Measurements from ENCODE around the gene CTNNB1. TPM values are rescaled to one million over a fixed set of nuclear protein-coding genes. Genes with fewer than 3 reads are reported as not detected.

The CTNNB1 gene
- total RNA-seq, 2 donors from 2014 or later, result 405 to 467 TPM

DNA sequence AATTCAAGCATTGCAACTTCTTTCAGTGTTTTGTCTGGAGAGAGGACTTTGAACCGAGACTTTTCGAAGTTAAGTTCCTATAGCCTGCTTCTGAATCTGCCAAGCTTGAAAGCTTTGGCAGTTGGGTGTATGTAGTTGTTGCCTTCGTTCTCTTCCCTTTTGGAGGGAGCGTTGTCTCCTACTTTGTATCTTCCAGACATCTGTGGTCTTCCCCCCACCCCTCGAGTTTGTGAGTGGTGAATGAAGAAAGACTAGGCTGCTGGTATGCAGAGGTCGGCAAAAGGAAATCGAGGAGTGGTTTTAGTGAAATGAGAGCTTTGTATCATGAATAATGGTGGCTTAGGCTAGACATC lies 1.3 kb downstream of the CTNNB1 start:
- WGBS, result 2% methylated on average over 7 of the region's 7 CpGs
- peak; percentile 33 for DNase-seq (ENCODE audit: low spot score)
- Histone ChIP-seq H3K9me3 (no peaks in the 10 kb centered on the region), H3K27ac (peak overlapping the region; percentile 97 to 99), H3K4me1 (replicated peaks) (no peaks in the 10 kb centered on the region), H3K4me3 (peak overlapping the region; percentile 90 to 96), H3K27me3 (replicated peaks; ENCODE audit: insufficient read depth) (no peaks in the 10 kb centered on the region), H3K36me3 (no peaks in the 10 kb centered on the region)
- no peak for TF ChIP-seq POLR2A (IDR thresholded peaks at IDR 0.05)
- TF ChIP-seq POLR2AphosphoS5 (IDR thresholded peaks at IDR 0.05), result peak; percentile 35
- intact Hi-C loops (cut with DNase I), result loop anchor here (10.0 kb wide), 1 partner anchor 514 kb away; no protein-coding TSS in a partner anchor

DNA sequence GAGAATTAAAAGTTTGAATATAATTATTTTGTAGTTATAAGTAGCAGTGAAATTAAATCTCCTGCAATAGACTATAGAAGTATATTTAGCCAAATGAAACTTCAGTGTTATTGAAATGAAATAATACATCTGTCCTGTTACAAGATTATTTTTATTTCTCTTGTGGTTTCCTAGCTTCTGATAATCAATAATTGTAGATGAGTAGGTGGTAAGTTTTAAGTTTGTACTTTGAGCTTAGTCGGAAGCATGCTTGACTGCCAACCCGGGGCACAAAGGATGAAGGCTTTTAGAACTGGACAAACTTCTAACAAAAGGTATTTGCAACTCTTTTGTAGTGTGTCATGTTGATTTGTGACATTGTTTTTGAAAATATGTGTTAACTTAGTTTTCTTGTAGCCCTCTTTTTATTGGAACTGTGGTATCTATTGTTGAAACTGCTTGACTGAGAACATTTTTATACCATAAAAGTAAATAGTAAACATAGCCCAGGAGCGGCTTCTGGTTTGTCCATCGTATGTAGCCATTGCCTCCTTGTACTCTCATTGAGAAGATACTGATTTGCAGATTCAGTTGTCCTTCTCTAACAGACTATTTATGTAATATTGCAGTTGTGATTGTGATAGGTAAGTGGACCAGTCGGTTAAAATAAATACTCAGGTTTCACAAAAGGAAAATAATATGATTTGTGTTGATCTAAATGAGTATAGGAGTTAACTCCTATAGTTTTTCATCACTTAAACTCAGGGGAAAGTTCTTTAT lies 2.9 kb downstream of the CTNNB1 start:
- intact Hi-C loops (cut with DNase I), result loop anchor here (10.0 kb wide), 1 partner anchor 513 kb away; no protein-coding TSS in a partner anchor
- TF ChIP-seq, protein P1, sequence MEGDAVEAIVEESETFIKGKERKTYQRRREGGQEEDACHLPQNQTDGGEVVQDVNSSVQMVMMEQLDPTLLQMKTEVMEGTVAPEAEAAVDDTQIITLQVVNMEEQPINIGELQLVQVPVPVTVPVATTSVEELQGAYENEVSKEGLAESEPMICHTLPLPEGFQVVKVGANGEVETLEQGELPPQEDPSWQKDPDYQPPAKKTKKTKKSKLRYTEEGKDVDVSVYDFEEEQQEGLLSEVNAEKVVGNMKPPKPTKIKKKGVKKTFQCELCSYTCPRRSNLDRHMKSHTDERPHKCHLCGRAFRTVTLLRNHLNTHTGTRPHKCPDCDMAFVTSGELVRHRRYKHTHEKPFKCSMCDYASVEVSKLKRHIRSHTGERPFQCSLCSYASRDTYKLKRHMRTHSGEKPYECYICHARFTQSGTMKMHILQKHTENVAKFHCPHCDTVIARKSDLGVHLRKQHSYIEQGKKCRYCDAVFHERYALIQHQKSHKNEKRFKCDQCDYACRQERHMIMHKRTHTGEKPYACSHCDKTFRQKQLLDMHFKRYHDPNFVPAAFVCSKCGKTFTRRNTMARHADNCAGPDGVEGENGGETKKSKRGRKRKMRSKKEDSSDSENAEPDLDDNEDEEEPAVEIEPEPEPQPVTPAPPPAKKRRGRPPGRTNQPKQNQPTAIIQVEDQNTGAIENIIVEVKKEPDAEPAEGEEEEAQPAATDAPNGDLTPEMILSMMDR (IDR thresholded peaks at IDR 0.05), result no peak
- TF ChIP-seq POLR2A (IDR thresholded peaks at IDR 0.05) (no peak), POLR2AphosphoS5 (IDR thresholded peaks at IDR 0.05) (no peak)
- DNase-seq (ENCODE audit: low spot score), result no peak
- Histone ChIP-seq H3K4me1 (replicated peaks) (peaks cover 4% of the 10 kb centered on the region), H3K36me3 (no peaks in the 10 kb centered on the region), H3K27ac (peak overlapping the region; percentile 22 to 31), H3K27me3 (replicated peaks; ENCODE audit: insufficient read depth) (no peaks in the 10 kb centered on the region), H3K9me3 (no peaks in the 10 kb centered on the region), H3K4me3 (peak overlapping the region; percentile 90 to 96)
- WGBS, result 12% methylated on average over 5 of the region's 5 CpGs

DNA sequence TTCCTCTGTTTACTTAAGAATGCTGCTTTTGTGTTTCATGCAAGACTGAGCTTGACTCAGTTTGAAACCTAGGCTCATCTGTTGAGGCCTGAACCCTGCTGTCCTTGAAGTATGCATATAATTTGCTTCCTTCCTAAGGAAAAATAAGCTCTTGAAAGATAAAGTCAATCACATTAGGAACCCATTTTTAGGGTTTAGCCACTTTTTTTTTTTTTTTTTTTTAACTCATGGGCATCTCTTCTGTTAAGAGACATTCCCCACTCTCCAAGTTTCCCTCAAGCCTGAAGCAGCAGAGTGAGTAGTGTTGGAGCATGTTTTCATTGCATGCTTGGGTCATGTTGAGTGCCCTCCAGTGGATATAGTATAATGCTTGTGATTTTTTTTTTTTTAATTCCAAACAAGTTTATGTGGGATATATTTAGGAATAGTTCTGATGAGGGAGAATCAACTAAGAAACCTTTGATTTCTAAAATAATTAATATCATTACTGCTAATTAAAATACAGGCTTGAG lies 3.6 kb downstream of the CTNNB1 start:
- intact Hi-C loops (cut with DNase I), result loop anchor here (10.0 kb wide), 1 partner anchor 512 kb away; no protein-coding TSS in a partner anchor
- Histone ChIP-seq H3K4me3 (no peak overlapping the region), H3K27me3 (replicated peaks; ENCODE audit: insufficient read depth) (no peaks in the 10 kb centered on the region), H3K27ac (peak overlapping the region in 1 of 2 donors; percentile 31), H3K9me3 (no peaks in the 10 kb centered on the region), H3K4me1 (replicated peaks) (peaks cover 4% of the 10 kb centered on the region), H3K36me3 (no peaks in the 10 kb centered on the region)
- TF ChIP-seq POLR2AphosphoS5 (IDR thresholded peaks at IDR 0.05) (peak; percentile 35), POLR2A (IDR thresholded peaks at IDR 0.05) (no peak)
- TF ChIP-seq, protein P1 (IDR thresholded peaks at IDR 0.05), result peak in 1 of 4 experiments; percentile 22
- no peak for DNase-seq (ENCODE audit: low spot score)

DNA sequence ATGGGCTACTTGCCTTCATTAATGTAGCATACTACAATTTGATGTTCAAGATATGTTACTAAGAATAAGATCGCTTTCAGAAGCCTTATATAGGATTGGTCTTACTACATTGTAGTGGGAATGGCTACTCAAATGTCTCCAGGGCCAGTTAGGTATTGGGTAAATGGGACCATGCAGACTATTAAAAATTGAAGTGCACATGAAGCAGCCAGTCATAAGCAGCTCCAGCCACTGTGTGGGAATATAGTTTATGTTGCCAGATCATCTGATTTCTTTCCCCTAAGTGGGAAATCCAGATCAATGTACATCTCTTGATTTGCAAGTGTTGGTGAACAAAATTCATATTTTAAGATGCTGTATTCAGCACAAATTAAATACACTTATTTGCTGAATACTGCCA lies 5.1 kb downstream of the CTNNB1 start:
- Histone ChIP-seq H3K9me3 (no peaks in the 10 kb centered on the region), H3K4me3 (no peak overlapping the region), H3K36me3 (no peaks in the 10 kb centered on the region), H3K27me3 (replicated peaks; ENCODE audit: insufficient read depth) (no peaks in the 10 kb centered on the region), H3K27ac (no peak overlapping the region), H3K4me1 (replicated peaks) (peaks cover 4% of the 10 kb centered on the region)
- 55% methylated on average over 1 of the region's 1 CpG for WGBS
- TF ChIP-seq, protein P1 (IDR thresholded peaks at IDR 0.05), result no peak
- TF ChIP-seq POLR2AphosphoS5 (IDR thresholded peaks at IDR 0.05) (no peak), POLR2A (IDR thresholded peaks at IDR 0.05) (no peak)
- intact Hi-C loops (cut with DNase I), result loop anchor here (10.0 kb wide), 1 partner anchor 510 kb away; no protein-coding TSS in a partner anchor
- DNase-seq (ENCODE audit: low spot score), result no peak

DNA sequence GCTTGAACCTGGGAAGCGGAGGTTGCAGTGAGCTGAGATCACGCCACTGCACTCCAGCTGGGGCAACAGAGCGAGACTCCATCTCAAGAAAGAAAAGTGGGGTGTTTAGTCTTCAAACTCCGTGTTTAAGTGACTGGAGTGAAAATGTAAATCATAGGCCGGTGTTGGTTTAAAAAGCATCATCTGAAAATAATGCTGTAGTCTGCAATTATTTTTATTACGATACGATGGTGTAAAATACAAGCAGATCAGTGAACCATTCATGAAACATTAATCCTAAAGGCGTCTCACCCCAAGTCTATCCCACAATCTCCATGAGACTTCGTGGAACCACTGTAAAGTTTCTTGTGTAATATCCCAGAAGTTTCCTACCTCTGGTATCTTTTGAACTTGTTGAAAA lies 6.3 kb downstream of the CTNNB1 start:
- H3K4me3 ChIP-seq, result no peak overlapping the region
- intact Hi-C loops (cut with DNase I), result loop anchor here (10.0 kb wide), 1 partner anchor 509 kb away; no protein-coding TSS in a partner anchor
- no peak for DNase-seq (ENCODE audit: low spot score)

More for the DNA sequence above, 6.3 kb downstream of the CTNNB1 start:
- no peak overlapping the region for H3K27ac ChIP-seq
- H3K36me3 ChIP-seq, result no peaks in the 10 kb centered on the region
- H3K4me1 ChIP-seq (replicated peaks), result peaks cover 4% of the 10 kb centered on the region
- TF ChIP-seq, protein P1 (IDR thresholded peaks at IDR 0.05), result no peak
- no peak for TF ChIP-seq POLR2A (IDR thresholded peaks at IDR 0.05)
- no peak for TF ChIP-seq POLR2AphosphoS5 (IDR thresholded peaks at IDR 0.05)
- H3K27me3 ChIP-seq (replicated peaks; ENCODE audit: insufficient read depth), result no peaks in the 10 kb centered on the region
- H3K9me3 ChIP-seq, result no peaks in the 10 kb centered on the region
- WGBS, result 63% methylated on average over 9 of the region's 9 CpGs

Data from prostate gland (tissue), 2 donors.